Gastrocnemius medialis (tissue), 4 donors: ENCODE data around the gene PSD4.

Experiments used
- CTCF ChIP-seq, 5 experiments: fragments of 450-650 bp in 3 of 5; fragments of 200-600 bp in 2 of 5; sonication (generic) in 2 of 5; IDR thresholded peaks in 4 of 5; conservative IDR thresholded peaks in 1 of 5; 1 replicate in 4 of 5; 2 replicates in 1 of 5; pipeline ENCODE4 v1.5.1; 2016 to 2019; ENCODE audit warnings: antibody characterized with exemption in 5 of 5, mild to moderate bottlenecking in 3 of 5, moderate library complexity in 3 of 5
- POLR2A ChIP-seq, 2 donors: fragments of 450-650 bp; IDR thresholded peaks; one replicate each; pipeline ENCODE4 v1.6.1; 2017; ENCODE audit warnings: antibody characterized with exemption in 2 of 2, mild to moderate bottlenecking in 2 of 2, moderate library complexity in 2 of 2

GRCh38 chr2:113157897-113158753 lies 15.6 kb upstream of the PSD4 start:
- TF ChIP-seq CTCF (IDR thresholded peaks at IDR 0.05 in 4 of 5, conservative IDR thresholded peaks at IDR 0.05 in 1 of 5) (no peak), POLR2A (IDR thresholded peaks at IDR 0.05) (no peak)
